HL-60 (cell line): Measurements from ENCODE around the gene SLK.

Experiments
- DNase-seq, 2 experiments: peaks; one replicate each; pipeline ENCODE4 v3.0.0-alpha.2; 2010 to 2020; ENCODE audit warnings: low read depth in 1 of 2, low spot score in 1 of 2
- H3K27ac ChIP-seq: fragments of 250-450 bp; sonication (Bioruptor Pico); replicated peaks from 2 replicates; pipeline ENCODE4 v1.5.1; 2020; ENCODE audit warnings: mild to moderate bottlenecking, moderate library complexity
- H3K27me3 ChIP-seq: fragments of 250-450 bp; sonication (Bioruptor Pico); 2 replicates; pipeline ENCODE4 v1.5.1; 2021; ENCODE audit warnings: mild to moderate bottlenecking, moderate library complexity; ENCODE audit not compliant: insufficient read depth, poor library complexity, severe bottlenecking
- H3K4me3 ChIP-seq: replicated peaks from 2 replicates; pipeline ENCODE4 v1.5.1; 2011; ENCODE audit warnings: mild to moderate bottlenecking, control low read depth, low read length; ENCODE audit not compliant: insufficient read depth
- GABPA ChIP-seq: IDR thresholded peaks from 2 replicates; pipeline ENCODE4 v1.6.1; 2012; ENCODE audit warnings: low read depth
- POLR2AphosphoS5 ChIP-seq: IDR thresholded peaks from 2 replicates; pipeline ENCODE4 v1.6.1; 2012; ENCODE audit warnings: low read depth
- SPI1 ChIP-seq: IDR thresholded peaks from 2 replicates; pipeline ENCODE4 v1.6.1; 2012; ENCODE audit warnings: low read depth, mild to moderate bottlenecking, borderline replicate concordance
- TF ChIP-seq, protein P1 (sequence below): IDR thresholded peaks from one replicate; pipeline ENCODE4 v1.5.1; 2011; ENCODE audit warnings: low read length, control low read depth, inconsistent platforms; ENCODE audit not compliant: insufficient read depth
- TF ChIP-seq, protein P2 (sequence below): IDR thresholded peaks from 2 replicates; pipeline ENCODE4 v1.6.1; 2012; ENCODE audit warnings: low read depth; ENCODE audit not compliant: insufficient replicate concordance

Gene SLK

DNA sequence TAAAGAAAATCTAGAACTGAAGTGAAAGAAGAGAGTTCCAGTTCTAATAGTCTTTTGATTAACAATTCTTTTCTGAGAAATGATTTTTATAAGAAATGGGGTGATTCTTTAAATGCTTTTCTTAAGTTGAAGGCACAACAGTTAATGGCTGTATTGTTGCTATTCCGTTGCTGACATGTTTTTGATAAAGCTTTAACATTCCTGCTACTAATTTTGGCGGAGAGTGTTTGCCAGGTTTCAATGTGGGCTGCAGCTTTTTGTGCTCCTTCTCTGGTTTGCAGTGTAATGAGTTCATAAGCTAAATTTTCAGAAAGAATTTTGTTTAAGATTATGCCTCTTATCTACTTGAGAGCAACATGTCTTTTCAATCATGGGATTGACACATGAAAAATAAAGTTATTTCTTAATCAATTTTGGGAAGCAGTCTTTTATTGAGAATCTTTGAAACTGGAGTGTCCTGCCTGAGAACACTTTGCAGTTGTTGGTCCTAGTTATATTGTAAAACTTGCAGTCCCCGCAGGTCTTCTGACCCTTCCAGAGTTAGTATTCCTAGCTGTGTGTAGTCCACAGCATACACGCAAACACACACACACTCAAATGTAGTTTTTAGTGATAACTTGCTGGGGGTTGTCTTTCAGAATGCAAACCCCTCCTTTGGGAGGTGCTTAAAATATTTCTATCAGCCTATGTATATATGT lies 62.0 kb downstream of the SLK start:
- TF ChIP-seq GABPA (no peak), POLR2AphosphoS5 (no peak), SPI1 (no peak)
- TF ChIP-seq, protein P1, sequence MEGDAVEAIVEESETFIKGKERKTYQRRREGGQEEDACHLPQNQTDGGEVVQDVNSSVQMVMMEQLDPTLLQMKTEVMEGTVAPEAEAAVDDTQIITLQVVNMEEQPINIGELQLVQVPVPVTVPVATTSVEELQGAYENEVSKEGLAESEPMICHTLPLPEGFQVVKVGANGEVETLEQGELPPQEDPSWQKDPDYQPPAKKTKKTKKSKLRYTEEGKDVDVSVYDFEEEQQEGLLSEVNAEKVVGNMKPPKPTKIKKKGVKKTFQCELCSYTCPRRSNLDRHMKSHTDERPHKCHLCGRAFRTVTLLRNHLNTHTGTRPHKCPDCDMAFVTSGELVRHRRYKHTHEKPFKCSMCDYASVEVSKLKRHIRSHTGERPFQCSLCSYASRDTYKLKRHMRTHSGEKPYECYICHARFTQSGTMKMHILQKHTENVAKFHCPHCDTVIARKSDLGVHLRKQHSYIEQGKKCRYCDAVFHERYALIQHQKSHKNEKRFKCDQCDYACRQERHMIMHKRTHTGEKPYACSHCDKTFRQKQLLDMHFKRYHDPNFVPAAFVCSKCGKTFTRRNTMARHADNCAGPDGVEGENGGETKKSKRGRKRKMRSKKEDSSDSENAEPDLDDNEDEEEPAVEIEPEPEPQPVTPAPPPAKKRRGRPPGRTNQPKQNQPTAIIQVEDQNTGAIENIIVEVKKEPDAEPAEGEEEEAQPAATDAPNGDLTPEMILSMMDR: no peak
- TF ChIP-seq, protein P2, sequence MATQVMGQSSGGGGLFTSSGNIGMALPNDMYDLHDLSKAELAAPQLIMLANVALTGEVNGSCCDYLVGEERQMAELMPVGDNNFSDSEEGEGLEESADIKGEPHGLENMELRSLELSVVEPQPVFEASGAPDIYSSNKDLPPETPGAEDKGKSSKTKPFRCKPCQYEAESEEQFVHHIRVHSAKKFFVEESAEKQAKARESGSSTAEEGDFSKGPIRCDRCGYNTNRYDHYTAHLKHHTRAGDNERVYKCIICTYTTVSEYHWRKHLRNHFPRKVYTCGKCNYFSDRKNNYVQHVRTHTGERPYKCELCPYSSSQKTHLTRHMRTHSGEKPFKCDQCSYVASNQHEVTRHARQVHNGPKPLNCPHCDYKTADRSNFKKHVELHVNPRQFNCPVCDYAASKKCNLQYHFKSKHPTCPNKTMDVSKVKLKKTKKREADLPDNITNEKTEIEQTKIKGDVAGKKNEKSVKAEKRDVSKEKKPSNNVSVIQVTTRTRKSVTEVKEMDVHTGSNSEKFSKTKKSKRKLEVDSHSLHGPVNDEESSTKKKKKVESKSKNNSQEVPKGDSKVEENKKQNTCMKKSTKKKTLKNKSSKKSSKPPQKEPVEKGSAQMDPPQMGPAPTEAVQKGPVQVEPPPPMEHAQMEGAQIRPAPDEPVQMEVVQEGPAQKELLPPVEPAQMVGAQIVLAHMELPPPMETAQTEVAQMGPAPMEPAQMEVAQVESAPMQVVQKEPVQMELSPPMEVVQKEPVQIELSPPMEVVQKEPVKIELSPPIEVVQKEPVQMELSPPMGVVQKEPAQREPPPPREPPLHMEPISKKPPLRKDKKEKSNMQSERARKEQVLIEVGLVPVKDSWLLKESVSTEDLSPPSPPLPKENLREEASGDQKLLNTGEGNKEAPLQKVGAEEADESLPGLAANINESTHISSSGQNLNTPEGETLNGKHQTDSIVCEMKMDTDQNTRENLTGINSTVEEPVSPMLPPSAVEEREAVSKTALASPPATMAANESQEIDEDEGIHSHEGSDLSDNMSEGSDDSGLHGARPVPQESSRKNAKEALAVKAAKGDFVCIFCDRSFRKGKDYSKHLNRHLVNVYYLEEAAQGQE: no peak
- H3K27me3 ChIP-seq: no peaks in the 10 kb centered on the region
- H3K4me3 ChIP-seq: no peak overlapping the region
- H3K27ac ChIP-seq: no peak overlapping the region
- DNase-seq: no peak

DNA sequence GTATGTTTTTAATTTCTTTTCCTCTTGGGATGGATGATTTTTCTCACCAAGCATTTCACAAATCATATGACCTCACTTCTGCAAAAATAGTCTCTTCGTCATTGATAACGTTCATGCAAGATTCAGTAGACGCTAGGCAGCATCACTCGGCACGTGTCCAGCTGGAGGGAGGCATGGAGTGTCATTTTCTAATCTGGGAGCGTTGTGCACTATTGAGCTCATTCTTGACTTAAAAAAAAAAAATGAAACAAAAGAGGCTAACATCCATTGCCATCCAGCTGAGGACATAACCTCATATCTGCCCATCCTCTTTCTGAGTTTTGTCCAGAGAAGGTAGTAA lies 62.6 kb downstream of the SLK start:
- no peaks in the 10 kb centered on the region for H3K27me3 ChIP-seq
- no peak for TF ChIP-seq GABPA
- TF ChIP-seq, protein P2: no peak
- no peak for TF ChIP-seq POLR2AphosphoS5
- no peak for TF ChIP-seq SPI1
- TF ChIP-seq, protein P1: no peak
- no peak overlapping the region for H3K27ac ChIP-seq
- DNase-seq: no peak
- H3K4me3 ChIP-seq: no peak overlapping the region

DNA sequence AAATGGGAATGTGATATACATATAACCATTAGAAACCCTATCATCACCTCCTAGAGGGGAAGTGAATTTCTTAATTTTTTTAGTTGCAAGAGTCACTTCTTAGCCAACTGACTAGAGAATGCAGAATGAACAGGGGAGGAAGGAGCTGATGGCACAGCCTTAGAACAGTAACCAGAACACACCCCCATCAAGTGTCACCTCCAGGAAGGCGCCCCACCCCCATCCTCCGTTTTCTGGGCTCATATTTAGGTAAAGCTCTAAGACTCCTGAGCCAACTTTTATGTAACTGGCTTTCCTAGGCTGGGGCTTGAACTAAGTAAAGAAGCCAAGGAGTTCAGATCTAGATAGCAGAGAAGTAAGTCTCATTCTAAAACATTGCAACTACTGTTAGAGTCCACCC lies 64.7 kb downstream of the SLK start:
- peak; percentile 49 to 81 for DNase-seq
- Histone ChIP-seq H3K27me3 (no peaks in the 10 kb centered on the region), H3K27ac (peak overlapping the region; percentile 94), H3K4me3 (no peak overlapping the region)
- TF ChIP-seq SPI1 (peak; percentile 76; the same call in 1 of the 2 replicates), GABPA (no peak), POLR2AphosphoS5 (no peak)
- TF ChIP-seq, protein P2: no peak
- TF ChIP-seq, protein P1: no peak
